Measurements from ENCODE around the gene BTNL9. TPM values are rescaled to one million over a fixed set of nuclear protein-coding genes. Genes with fewer than 3 reads are reported as not detected.

BTNL9 gene
- total and polyA plus RNA-seq, 2 of the 13 experiments (the other 11 are each of a cell fraction or from before 2014, with no cell fraction given): 0.13 TPM; not detected in 1

DNA sequence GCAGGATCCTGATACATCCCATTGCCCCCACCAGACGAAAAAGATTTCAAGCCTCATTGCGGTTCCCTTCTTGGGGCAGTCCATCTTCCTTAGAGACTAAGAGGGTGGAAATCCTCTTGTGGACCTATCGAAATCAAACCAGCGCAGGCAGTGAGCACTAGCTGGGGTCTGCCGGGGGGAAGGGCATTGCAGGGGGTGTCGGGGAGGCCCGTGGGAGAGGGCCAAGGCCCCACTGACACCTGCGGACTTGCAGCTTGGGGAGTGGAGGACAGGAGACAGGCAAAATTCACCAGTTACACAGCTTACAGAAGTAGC is 522 bp downstream of the BTNL9 start:
- no peaks in the 10 kb centered on the region for H4K20me1 ChIP-seq (ENCODE audit: insufficient read depth, low read length)
- ATAC-seq (no peak), FAIRE-seq (no peak), DNase-seq (ENCODE audit: low spot score) (no peak)
- TF ChIP-seq NFYB (CRISPR knock-in tag; IDR thresholded peaks at IDR 0.05) (no peak), ZNF720 (CRISPR knock-in tag; IDR thresholded peaks at IDR 0.05) (no peak)
- TF ChIP-seq, protein P1, sequence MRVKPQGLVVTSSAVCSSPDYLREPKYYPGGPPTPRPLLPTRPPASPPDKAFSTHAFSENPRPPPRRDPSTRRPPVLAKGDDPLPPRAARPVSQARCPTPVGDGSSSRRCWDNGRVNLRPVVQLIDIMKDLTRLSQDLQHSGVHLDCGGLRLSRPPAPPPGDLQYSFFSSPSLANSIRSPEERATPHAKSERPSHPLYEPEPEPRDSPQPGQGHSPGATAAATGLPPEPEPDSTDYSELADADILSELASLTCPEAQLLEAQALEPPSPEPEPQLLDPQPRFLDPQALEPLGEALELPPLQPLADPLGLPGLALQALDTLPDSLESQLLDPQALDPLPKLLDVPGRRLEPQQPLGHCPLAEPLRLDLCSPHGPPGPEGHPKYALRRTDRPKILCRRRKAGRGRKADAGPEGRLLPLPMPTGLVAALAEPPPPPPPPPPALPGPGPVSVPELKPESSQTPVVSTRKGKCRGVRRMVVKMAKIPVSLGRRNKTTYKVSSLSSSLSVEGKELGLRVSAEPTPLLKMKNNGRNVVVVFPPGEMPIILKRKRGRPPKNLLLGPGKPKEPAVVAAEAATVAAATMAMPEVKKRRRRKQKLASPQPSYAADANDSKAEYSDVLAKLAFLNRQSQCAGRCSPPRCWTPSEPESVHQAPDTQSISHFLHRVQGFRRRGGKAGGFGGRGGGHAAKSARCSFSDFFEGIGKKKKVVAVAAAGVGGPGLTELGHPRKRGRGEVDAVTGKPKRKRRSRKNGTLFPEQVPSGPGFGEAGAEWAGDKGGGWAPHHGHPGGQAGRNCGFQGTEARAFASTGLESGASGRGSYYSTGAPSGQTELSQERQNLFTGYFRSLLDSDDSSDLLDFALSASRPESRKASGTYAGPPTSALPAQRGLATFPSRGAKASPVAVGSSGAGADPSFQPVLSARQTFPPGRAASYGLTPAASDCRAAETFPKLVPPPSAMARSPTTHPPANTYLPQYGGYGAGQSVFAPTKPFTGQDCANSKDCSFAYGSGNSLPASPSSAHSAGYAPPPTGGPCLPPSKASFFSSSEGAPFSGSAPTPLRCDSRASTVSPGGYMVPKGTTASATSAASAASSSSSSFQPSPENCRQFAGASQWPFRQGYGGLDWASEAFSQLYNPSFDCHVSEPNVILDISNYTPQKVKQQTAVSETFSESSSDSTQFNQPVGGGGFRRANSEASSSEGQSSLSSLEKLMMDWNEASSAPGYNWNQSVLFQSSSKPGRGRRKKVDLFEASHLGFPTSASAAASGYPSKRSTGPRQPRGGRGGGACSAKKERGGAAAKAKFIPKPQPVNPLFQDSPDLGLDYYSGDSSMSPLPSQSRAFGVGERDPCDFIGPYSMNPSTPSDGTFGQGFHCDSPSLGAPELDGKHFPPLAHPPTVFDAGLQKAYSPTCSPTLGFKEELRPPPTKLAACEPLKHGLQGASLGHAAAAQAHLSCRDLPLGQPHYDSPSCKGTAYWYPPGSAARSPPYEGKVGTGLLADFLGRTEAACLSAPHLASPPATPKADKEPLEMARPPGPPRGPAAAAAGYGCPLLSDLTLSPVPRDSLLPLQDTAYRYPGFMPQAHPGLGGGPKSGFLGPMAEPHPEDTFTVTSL (CRISPR knock-in tag; IDR thresholded peaks at IDR 0.05; ENCODE audit: borderline replicate concordance): no peak
- no TSS peak for BruUV-seq (replicated peaks)
- no peaks in the 10 kb centered on the region for H3K9me3 ChIP-seq (ENCODE audit: low read length)
- H2AFZ ChIP-seq (ENCODE audit: low read length): no peak overlapping the region
- intact Hi-C loops (cut with micrococcal nuclease; ENCODE audit: unreplicated experiment): no loop called here
- WGBS (ENCODE audit: low lambda C conversion rate): 11% methylated on average over 8 of the region's 8 CpGs
- no peak overlapping the region for H3K4me3 ChIP-seq (replicated peaks in 1 of 3; ENCODE audit: insufficient read depth in 1 of 3, low read depth in 2 of 3, low read length in 3 of 3)
- peaks cover 2 to 79% of the 10 kb centered on the region in 2 experiments for H3K27me3 ChIP-seq (ENCODE audit: control insufficient read depth in 1 of 2, insufficient read depth in 2 of 2, low read length in 2 of 2)
- no peaks in the 10 kb centered on the region for H3K4me1 ChIP-seq (ENCODE audit: insufficient read depth, low read length)
- in situ Hi-C loops (cut with HindIII; ENCODE audit: extremely low pct_ligation_motif_present, low pct_unique_long_range_greater_than_20kb): no loop called here
- ChIA-PET CTCF (ENCODE audit: low intra/inter-chr PET ratio, low total read pairs) (no interaction called here), POLR2A (no interaction called here)
- H3K9ac ChIP-seq (ENCODE audit: insufficient read depth, low read depth, low read length): no peak overlapping the region
- no peak overlapping the region for H3K27ac ChIP-seq (ENCODE audit: extremely low read length, insufficient read depth, low read length)
- H3K4me2 ChIP-seq (ENCODE audit: low read depth, low read length): no peak overlapping the region
- no peaks in the 10 kb centered on the region for H3K36me3 ChIP-seq (replicated peaks in 1 of 2; ENCODE audit: control insufficient read depth in 1 of 2, insufficient read depth in 2 of 2, low read length in 2 of 2)
- no peaks in the 10 kb centered on the region for H3K79me2 ChIP-seq (ENCODE audit: insufficient read depth, low read length)

DNA sequence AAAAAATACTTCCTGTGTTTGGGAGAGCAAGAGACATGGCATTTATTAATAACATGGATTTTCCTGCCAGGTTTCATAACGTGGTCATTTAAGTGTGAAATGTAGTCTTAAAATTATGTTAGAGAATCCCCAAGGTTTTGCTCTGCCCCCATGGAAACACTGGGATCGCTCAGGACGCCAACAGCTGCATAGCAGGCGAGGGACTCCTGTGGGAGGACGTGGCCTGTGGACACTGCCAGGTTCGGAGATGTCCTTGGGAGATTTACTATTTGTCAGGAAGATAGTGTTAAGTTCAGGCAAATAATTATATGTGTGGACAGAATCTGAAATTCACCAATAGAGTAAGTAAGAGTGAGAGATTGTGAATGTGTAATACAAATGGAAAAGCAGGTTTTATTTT is 977 bp downstream of the BTNL9 start:
- H3K4me2 ChIP-seq (ENCODE audit: low read depth, low read length): no peak overlapping the region
- H3K36me3 ChIP-seq (replicated peaks in 1 of 2; ENCODE audit: control insufficient read depth in 1 of 2, insufficient read depth in 2 of 2, low read length in 2 of 2): no peaks in the 10 kb centered on the region
- 10% methylated on average over 6 of the region's 6 CpGs for WGBS (ENCODE audit: low lambda C conversion rate)
- POLR2A ChIA-PET: no interaction called here
- H3K9me3 ChIP-seq (ENCODE audit: low read length): no peaks in the 10 kb centered on the region
- no peak overlapping the region for H2AFZ ChIP-seq (ENCODE audit: low read length)
- no peak overlapping the region for H3K4me3 ChIP-seq (replicated peaks in 1 of 3; ENCODE audit: insufficient read depth in 1 of 3, low read depth in 2 of 3, low read length in 3 of 3)
- FAIRE-seq (no peak), DNase-seq (ENCODE audit: low spot score) (no peak), ATAC-seq (no peak)
- no peak overlapping the region for H3K9ac ChIP-seq (ENCODE audit: insufficient read depth, low read depth, low read length)
- peaks cover 2 to 74% of the 10 kb centered on the region in 2 experiments for H3K27me3 ChIP-seq (ENCODE audit: control insufficient read depth in 1 of 2, insufficient read depth in 2 of 2, low read length in 2 of 2)
- intact Hi-C loops (cut with micrococcal nuclease; ENCODE audit: unreplicated experiment): no loop called here
- in situ Hi-C loops (cut with HindIII; ENCODE audit: extremely low pct_ligation_motif_present, low pct_unique_long_range_greater_than_20kb): no loop called here
- no peaks in the 10 kb centered on the region for H3K4me1 ChIP-seq (ENCODE audit: insufficient read depth, low read length)
- no TSS peak for BruUV-seq (replicated peaks)
- H3K27ac ChIP-seq (ENCODE audit: extremely low read length, insufficient read depth, low read length): no peak overlapping the region
- H4K20me1 ChIP-seq (ENCODE audit: insufficient read depth, low read length): no peaks in the 10 kb centered on the region
- CTCF ChIA-PET (ENCODE audit: low intra/inter-chr PET ratio, low total read pairs): no interaction called here
- no peaks in the 10 kb centered on the region for H3K79me2 ChIP-seq (ENCODE audit: insufficient read depth, low read length)
- no peak for TF ChIP-seq ZC3H13 (CRISPR knock-in tag; IDR thresholded peaks at IDR 0.05)
- no peak for TF ChIP-seq LBX2 (CRISPR knock-in tag; IDR thresholded peaks at IDR 0.05; ENCODE audit: borderline replicate concordance)
- no peak for TF ChIP-seq TBX3 (IDR thresholded peaks at IDR 0.05; ENCODE audit: borderline replicate concordance)
- TF ChIP-seq, protein P2, sequence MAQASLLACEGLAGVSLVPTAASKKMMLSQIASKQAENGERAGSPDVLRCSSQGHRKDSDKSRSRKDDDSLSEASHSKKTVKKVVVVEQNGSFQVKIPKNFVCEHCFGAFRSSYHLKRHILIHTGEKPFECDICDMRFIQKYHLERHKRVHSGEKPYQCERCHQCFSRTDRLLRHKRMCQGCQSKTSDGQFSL (CRISPR knock-in tag; IDR thresholded peaks at IDR 0.05): no peak
- no peak for TF ChIP-seq NFKB2 (CRISPR knock-in tag; IDR thresholded peaks at IDR 0.05; ENCODE audit: borderline replicate concordance)
- TF ChIP-seq, protein P3, sequence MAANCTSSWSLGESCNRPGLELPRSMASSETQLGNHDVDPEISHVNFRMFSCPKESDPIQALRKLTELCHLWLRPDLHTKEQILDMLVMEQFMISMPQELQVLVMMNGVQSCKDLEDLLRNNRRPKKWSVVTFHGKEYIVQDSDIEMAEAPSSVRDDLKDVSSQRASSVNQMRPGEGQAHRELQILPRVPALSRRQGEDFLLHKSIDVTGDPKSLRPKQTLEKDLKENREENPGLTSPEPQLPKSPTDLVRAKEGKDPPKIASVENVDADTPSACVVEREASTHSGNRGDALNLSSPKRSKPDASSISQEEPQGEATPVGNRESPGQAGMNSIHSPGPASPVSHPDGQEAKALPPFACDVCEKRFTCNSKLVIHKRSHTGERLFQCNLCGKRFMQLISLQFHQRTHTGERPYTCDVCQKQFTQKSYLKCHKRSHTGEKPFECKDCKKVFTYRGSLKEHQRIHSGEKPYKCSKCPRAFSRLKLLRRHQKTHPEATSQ (CRISPR knock-in tag; IDR thresholded peaks at IDR 0.05; ENCODE audit: borderline replicate concordance): no peak
- no peak for TF ChIP-seq ZNF879 (CRISPR knock-in tag; IDR thresholded peaks at IDR 0.05)
- TF ChIP-seq HNF4G (IDR thresholded peaks at IDR 0.05; ENCODE audit: borderline replicate concordance, low read depth, low read length): no peak
- no peak for TF ChIP-seq HNF4G (CRISPR knock-in tag; IDR thresholded peaks at IDR 0.05; ENCODE audit: borderline replicate concordance, low read depth)
